ENCODE measurements around the gene CUX1.

Gene CUX1

DNA sequence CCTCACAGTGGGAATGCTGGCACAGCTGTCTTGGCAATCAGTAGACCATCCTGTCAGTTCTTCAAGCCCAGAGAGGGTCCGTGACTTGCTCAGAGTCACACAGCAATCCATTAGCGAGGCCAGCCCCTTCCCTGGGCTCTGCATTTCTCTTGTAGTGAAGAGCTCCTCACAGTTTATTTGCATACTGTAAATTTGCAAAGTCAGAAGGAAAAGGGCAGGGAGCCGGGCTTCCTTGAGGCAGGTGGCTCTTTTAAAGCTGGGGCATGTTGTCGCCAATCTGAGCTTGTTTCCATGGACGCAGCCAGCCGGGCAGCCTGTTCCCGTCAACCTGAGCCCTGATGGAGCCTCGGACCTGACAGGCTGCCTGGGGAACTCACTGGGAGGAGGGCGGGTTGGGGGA lies 123.4 kb downstream of the CUX1 start:
- Histone ChIP-seq H3K27me3 (ENCODE audit: insufficient read depth, poor library complexity, severe bottlenecking) (no peaks in the 10 kb centered on the region), H3K4me3 (replicated peaks; ENCODE audit: insufficient read depth, low read length) (no peak overlapping the region), H3K27ac (replicated peaks) (no peak overlapping the region)
- TF ChIP-seq, protein P1, sequence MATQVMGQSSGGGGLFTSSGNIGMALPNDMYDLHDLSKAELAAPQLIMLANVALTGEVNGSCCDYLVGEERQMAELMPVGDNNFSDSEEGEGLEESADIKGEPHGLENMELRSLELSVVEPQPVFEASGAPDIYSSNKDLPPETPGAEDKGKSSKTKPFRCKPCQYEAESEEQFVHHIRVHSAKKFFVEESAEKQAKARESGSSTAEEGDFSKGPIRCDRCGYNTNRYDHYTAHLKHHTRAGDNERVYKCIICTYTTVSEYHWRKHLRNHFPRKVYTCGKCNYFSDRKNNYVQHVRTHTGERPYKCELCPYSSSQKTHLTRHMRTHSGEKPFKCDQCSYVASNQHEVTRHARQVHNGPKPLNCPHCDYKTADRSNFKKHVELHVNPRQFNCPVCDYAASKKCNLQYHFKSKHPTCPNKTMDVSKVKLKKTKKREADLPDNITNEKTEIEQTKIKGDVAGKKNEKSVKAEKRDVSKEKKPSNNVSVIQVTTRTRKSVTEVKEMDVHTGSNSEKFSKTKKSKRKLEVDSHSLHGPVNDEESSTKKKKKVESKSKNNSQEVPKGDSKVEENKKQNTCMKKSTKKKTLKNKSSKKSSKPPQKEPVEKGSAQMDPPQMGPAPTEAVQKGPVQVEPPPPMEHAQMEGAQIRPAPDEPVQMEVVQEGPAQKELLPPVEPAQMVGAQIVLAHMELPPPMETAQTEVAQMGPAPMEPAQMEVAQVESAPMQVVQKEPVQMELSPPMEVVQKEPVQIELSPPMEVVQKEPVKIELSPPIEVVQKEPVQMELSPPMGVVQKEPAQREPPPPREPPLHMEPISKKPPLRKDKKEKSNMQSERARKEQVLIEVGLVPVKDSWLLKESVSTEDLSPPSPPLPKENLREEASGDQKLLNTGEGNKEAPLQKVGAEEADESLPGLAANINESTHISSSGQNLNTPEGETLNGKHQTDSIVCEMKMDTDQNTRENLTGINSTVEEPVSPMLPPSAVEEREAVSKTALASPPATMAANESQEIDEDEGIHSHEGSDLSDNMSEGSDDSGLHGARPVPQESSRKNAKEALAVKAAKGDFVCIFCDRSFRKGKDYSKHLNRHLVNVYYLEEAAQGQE (IDR thresholded peaks at IDR 0.05; ENCODE audit: insufficient replicate concordance, low read depth): no peak
- TF ChIP-seq, protein P2, sequence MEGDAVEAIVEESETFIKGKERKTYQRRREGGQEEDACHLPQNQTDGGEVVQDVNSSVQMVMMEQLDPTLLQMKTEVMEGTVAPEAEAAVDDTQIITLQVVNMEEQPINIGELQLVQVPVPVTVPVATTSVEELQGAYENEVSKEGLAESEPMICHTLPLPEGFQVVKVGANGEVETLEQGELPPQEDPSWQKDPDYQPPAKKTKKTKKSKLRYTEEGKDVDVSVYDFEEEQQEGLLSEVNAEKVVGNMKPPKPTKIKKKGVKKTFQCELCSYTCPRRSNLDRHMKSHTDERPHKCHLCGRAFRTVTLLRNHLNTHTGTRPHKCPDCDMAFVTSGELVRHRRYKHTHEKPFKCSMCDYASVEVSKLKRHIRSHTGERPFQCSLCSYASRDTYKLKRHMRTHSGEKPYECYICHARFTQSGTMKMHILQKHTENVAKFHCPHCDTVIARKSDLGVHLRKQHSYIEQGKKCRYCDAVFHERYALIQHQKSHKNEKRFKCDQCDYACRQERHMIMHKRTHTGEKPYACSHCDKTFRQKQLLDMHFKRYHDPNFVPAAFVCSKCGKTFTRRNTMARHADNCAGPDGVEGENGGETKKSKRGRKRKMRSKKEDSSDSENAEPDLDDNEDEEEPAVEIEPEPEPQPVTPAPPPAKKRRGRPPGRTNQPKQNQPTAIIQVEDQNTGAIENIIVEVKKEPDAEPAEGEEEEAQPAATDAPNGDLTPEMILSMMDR (IDR thresholded peaks at IDR 0.05; ENCODE audit: insufficient read depth, low read length): no peak
- TF ChIP-seq SPI1 (IDR thresholded peaks at IDR 0.05; ENCODE audit: borderline replicate concordance, low read depth): no peak
- no peak for TF ChIP-seq POLR2AphosphoS5 (IDR thresholded peaks at IDR 0.05; ENCODE audit: low read depth)
- TF ChIP-seq GABPA (IDR thresholded peaks at IDR 0.05; ENCODE audit: low read depth): no peak
- no peak for DNase-seq (ENCODE audit: low read depth in 1 of 2, low spot score in 1 of 2)

DNA sequence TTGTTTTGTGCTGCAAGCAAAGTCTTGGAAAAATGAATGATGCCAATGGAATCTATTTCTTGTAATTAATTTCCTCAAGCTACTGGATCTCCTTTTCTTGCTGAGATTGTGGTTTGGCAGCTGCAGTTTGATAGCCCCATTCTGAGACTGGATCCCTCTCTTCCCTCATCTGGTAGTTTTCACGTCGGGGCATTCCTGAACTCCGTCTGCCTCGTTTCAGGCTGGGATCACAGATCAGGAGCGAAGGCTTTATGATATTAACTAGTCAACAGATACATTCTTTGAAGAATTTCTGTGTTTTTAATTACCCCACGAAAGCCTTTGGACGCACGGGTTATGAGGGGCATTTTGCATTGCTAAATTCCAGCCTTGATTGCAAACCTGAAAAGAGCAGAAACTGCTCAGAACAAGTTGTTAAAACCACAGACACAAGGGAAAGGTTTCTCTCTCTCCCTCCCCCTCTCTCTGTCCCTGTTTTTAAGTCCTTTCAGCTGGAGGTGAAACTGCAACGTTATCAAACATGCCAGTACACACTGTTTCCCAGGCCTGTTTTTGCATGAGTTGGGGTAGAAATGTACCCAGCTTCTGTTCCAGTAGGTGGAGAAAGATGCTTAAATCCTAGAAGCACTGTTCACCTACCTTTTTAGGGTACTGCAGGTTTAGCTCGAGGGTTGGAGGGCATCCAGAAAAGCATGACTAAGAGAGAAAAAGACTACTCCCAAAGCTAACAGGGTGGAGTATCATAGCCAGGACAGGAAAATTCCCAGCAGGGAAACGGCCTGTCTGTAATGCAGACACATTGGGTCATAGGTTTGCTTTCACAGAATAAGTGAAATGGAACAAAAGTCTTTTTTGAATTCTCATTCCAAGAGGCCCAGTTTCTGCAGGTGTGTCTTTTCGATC lies 124.3 kb downstream of the CUX1 start:
- no peaks in the 10 kb centered on the region for H3K27me3 ChIP-seq (ENCODE audit: insufficient read depth, poor library complexity, severe bottlenecking)
- DNase-seq (ENCODE audit: low read depth in 1 of 2, low spot score in 1 of 2): no peak
- no peak overlapping the region for H3K4me3 ChIP-seq (replicated peaks; ENCODE audit: insufficient read depth, low read length)
- no peak for TF ChIP-seq GABPA (IDR thresholded peaks at IDR 0.05; ENCODE audit: low read depth)
- TF ChIP-seq POLR2AphosphoS5 (IDR thresholded peaks at IDR 0.05; ENCODE audit: low read depth): no peak
- TF ChIP-seq, protein P1 (IDR thresholded peaks at IDR 0.05; ENCODE audit: insufficient replicate concordance, low read depth): no peak
- no peak overlapping the region for H3K27ac ChIP-seq (replicated peaks)

DNA sequence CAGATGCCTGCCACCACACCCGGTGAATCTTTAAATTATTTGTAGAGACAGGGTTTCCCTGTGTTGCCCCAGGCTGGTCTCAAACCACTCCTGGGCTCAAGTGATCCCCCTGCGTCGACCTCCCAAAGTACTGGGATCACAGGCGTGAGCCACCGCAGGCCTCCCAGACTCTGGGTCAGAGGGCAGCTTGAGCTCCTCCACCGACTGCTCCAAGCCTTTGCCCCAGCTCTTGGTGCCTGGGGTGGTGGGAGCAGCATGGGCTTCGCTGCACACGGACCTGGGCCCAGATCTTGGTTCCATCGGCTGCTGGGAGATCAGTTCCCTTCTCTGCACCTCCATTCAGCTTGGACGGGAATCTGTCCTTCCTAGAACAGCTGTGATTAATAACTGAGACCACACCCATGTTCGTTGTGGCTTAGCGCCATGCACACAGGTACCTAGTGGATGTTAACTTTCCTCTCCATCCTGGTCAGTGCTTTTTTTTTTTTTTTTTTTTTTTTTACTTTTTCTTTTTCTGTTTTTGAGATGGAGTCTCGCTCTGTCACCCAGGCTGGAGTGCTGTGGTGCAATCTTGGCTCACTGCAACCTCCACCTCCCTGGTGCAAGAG lies 125.3 kb downstream of the CUX1 start:
- TF ChIP-seq POLR2AphosphoS5 (IDR thresholded peaks at IDR 0.05; ENCODE audit: low read depth) (no peak), SPI1 (IDR thresholded peaks at IDR 0.05; ENCODE audit: borderline replicate concordance, low read depth) (no peak), GABPA (IDR thresholded peaks at IDR 0.05; ENCODE audit: low read depth) (no peak)
- TF ChIP-seq, protein P2 (IDR thresholded peaks at IDR 0.05; ENCODE audit: insufficient read depth, low read length): no peak
- TF ChIP-seq, protein P1 (IDR thresholded peaks at IDR 0.05; ENCODE audit: insufficient replicate concordance, low read depth): no peak
- H3K27me3 ChIP-seq (ENCODE audit: insufficient read depth, poor library complexity, severe bottlenecking): no peaks in the 10 kb centered on the region
- H3K4me3 ChIP-seq (replicated peaks; ENCODE audit: insufficient read depth, low read length): no peak overlapping the region
- no peak for DNase-seq (ENCODE audit: low read depth in 1 of 2, low spot score in 1 of 2)
- no peak overlapping the region for H3K27ac ChIP-seq (replicated peaks)

Data from HL-60 (cell line).